Stimulated activated CD4-positive, alpha-beta T cell treated with anti-CD3 and anti-CD28 coated beads, Interleukin-4, amount 100 ng/mL, for 24 hours (primary cell): ENCODE results near the gene CFAP210.
"Not testable (repeated sequence)": the region's sequence is repeated elsewhere in the genome, so short reads cannot be mapped to it uniquely, and the experiment has no call there.

Experiments
- DNase-seq: peaks from one replicate; pipeline ENCODE4 v3.0.0-alpha.2; 2020

CFAP210 gene

DNA sequence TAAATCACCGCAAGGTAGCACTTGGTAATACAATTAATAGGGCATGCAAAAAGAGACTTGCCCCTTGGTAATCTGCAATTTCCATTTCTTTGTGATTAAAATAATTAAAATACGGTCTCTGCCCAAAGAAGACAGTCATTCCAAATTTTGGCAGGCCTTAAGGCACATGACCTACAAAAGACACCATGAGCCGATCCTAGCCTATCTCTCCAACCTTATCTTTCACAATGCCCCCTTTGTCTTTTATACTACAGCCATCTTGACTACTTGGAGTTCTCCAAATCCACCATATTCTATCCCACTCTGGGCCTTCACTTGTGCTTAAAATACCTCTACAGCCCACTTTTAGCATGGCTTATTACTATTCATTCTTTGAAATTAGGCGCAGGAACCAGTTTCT is 23.3 kb downstream of the CFAP210 start:
- no peak for DNase-seq

GRCh38 chr2:169670215-169670651 is 24.0 kb downstream of the CFAP210 start:
- no peak for DNase-seq

GRCh38 chr2:169667583-169667982 is 26.6 kb downstream of the CFAP210 start:
- no peak for DNase-seq

DNA sequence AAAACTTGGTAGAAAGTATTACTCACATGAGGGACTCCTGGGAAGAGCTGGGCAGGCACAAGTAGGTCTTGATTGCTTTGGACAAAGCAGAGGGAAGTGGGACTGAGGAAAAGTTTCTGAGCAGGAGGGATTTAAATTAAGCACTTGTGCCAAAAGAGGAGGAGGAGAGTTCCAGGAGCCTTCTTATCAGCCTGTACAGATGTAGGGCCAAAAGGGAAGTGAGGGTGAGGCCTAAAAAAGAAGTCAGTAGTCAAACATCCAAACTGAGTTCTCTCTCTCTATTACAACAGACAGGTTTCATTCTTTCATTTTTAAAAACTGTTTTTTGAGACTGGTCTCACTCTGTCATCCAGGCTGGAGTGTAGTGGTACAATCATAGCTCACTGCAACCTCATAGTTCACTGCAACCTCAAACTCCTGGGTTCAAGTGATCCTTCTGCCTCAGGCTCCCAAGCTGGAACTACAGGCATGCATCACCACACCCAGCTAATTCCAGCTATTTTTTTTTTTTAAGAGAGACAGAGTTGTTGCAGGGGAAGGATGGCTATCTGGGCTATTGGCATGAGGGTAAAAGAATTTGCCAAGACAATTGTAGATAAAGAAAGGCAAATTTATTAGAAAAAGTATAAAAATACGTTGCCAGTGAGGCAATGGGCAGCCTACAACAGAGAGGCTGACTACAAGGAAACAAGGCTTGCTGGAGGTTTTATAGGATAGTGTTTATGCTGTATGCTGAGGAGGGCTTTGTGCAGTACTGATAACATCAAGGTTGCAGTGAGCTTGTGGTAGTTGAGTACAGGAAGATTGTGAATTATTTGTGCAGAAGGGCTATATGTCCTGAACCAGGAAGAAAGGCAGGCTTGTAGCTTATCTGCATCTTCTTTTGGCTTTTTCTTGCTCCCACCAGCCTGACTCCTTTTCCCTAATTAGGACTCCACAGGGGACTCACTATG is 29.0 kb downstream of the CFAP210 start:
- DNase-seq, result no peak

DNA sequence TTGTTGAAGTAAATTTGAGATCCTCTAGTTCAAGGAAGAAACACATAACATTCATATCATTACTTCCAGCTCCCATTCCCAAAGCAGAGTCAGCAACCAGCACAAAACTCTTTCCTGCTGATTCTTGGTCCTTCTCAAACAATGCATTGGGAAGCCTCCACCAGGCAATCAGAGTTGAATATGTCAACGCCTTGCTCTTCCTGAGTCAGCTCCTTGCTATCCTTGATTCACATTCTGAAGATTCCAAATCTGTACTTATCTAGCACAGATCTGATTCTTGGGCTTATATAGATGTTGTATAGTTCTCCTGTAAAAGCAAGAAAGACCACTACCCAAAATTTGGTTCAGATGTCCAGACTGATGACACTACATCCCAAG is 29.6 kb downstream of the CFAP210 start:
- DNase-seq, result no peak

GRCh38 chr2:169663247-169663646 is 31.0 kb downstream of the CFAP210 start:
- DNase-seq, result no peak

- no peak for DNase-seq
These were observed 31.5 kb downstream of the CFAP210 start for GRCh38 chr2:169662744-169663143.

DNA sequence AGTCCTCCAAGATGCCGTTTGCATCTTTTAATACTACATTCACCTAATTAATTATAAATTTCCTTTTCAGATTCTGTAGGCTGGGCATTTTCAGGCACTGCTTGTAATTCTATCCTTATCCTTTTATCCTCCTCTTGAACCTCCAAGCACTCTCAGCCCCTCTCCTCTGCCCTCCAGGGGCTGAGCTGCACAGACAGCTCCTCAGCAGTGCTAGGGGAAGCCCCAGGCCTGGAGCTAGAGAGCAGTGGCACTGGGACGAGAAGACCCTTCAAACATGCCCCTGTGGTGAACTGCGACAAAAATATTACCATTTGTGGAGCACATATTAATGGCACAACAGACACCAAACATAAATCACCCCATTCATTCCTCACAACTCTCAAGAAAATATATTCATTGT is 32.9 kb downstream of the CFAP210 start:
- DNase-seq, result no peak

- DNase-seq, result no peak
These were observed 34.9 kb downstream of the CFAP210 start for GRCh38 chr2:169659320-169659719.

- DNase-seq, result no peak
These were observed 35.3 kb downstream of the CFAP210 start for GRCh38 chr2:169658877-169659276.

- no peak for DNase-seq
These were observed 38.0 kb downstream of the CFAP210 start for GRCh38 chr2:169656164-169656563.

- DNase-seq, result no peak
These were observed 40.6 kb downstream of the CFAP210 start for GRCh38 chr2:169653636-169654035.

- no peak for DNase-seq
These were observed 44.9 kb downstream of the CFAP210 start for GRCh38 chr2:169649278-169649677.

DNA sequence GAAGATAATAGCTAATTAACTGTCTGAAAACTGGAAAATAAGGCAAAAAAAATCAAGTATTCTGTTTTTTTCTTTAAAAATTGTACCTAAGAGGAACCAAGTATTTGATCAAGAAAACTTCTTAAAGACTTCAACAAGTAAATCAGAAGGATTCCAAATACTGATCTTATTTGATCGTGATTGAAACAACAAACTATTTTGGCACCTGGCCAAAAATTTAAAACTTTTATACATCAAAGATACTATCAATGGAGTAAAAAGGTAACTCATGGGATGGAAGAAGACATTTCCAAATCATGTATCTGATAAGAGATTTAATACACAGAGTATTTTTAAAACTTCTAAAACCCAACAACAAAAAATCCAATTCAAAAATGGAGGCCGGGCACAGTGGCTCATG is 46.7 kb downstream of the CFAP210 start:
- DNase-seq, result no peak

DNA sequence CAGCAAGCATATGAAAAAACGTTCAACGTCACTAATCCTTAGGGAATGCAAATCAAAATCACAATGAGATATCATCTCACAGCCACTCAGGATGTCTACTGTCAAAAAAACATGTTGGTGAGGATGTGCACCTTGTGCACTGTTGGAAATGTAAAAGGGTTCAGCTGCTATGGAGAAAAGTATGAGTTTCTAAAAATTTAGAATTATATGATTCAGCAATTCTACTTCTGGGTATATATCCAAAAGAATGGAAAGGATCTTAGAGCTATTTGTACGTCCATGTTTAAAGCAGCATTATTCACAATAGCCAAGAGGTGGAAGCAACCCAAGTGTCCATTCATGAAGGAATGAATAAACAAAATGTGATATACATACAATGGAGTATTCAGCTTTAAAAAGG is 50.0 kb downstream of the CFAP210 start:
- no peak for DNase-seq

GRCh38 chr2:169641464-169641863 is 52.7 kb downstream of the CFAP210 start:
- DNase-seq, result no peak

- no peak for DNase-seq
These were observed 54.1 kb downstream of the CFAP210 start for GRCh38 chr2:169640104-169640503.

GRCh38 chr2:169637620-169638019 is 56.6 kb downstream of the CFAP210 start:
- no peak for DNase-seq

- DNase-seq, result no peak
These were observed 57.6 kb downstream of the CFAP210 start for GRCh38 chr2:169636440-169637097.

- no peak for DNase-seq
These were observed 68.4 kb downstream of the CFAP210 start for GRCh38 chr2:169625781-169626180.

- DNase-seq, result no peak
These were observed 71.0 kb downstream of the CFAP210 start for GRCh38 chr2:169623235-169623634.

GRCh38 chr2:169620509-169620908 is 73.7 kb downstream of the CFAP210 start:
- no peak for DNase-seq

- no peak for DNase-seq
These were observed 74.3 kb downstream of the CFAP210 start for GRCh38 chr2:169619946-169620345.

- not testable (repeated sequence) for DNase-seq
These were observed 78.2 kb downstream of the CFAP210 start for GRCh38 chr2:169615982-169616381.
